ENCODE measurements around the gene DYNLRB2. TPM values are rescaled to one million over a fixed set of nuclear protein-coding genes. Genes with fewer than 3 reads are reported as not detected.

DYNLRB2 gene
- total RNA-seq, 1 donor from 2014 or later: not detected

- intact Hi-C loops (cut with DNase I): loop anchor here (10.0 kb wide), 1 partner anchor 280 kb away; no protein-coding TSS in a partner anchor
- DNase-seq (ENCODE audit: low spot score): no peak
These were observed 3.5 kb downstream of the DYNLRB2 start for GRCh38 chr16:80544326-80544725.

GRCh38 chr16:80546249-80546648 lies 5.5 kb downstream of the DYNLRB2 start:
- DNase-seq (ENCODE audit: low spot score): no peak
- intact Hi-C loops (cut with DNase I): loop anchor here (10.0 kb wide), 1 partner anchor 279 kb away; no protein-coding TSS in a partner anchor

GRCh38 chr16:80547145-80547544 lies 6.4 kb downstream of the DYNLRB2 start:
- DNase-seq (ENCODE audit: low spot score): no peak
- intact Hi-C loops (cut with DNase I): loop anchor here (10.0 kb wide), 1 partner anchor 278 kb away; no protein-coding TSS in a partner anchor

- intact Hi-C loops (cut with DNase I): no loop called here
- DNase-seq (ENCODE audit: low spot score): no peak
These were observed 11.5 kb downstream of the DYNLRB2 start for GRCh38 chr16:80552277-80552676.

GRCh38 chr16:80554033-80554432 lies 13.2 kb downstream of the DYNLRB2 start:
- intact Hi-C loops (cut with DNase I): no loop called here
- DNase-seq (ENCODE audit: low spot score): no peak

- intact Hi-C loops (cut with DNase I): no loop called here
- no peak for DNase-seq (ENCODE audit: low spot score)
These were observed 15.7 kb downstream of the DYNLRB2 start for GRCh38 chr16:80556481-80556880.

- DNase-seq (ENCODE audit: low spot score): no peak
- intact Hi-C loops (cut with DNase I): no loop called here
These were observed 16.2 kb downstream of the DYNLRB2 start for GRCh38 chr16:80557037-80557436.

GRCh38 chr16:80559369-80559768 lies 18.6 kb downstream of the DYNLRB2 start:
- intact Hi-C loops (cut with DNase I): no loop called here
- DNase-seq (ENCODE audit: low spot score): no peak

- intact Hi-C loops (cut with DNase I): no loop called here
These were observed 22.3 kb downstream of the DYNLRB2 start for GRCh38 chr16:80563066-80563465.

GRCh38 chr16:80564394-80564793 lies 23.6 kb downstream of the DYNLRB2 start:
- no peak for DNase-seq (ENCODE audit: low spot score)
- intact Hi-C loops (cut with DNase I): no loop called here

More at GRCh38 chr16:80563066-80563465, 22.3 kb downstream of the DYNLRB2 start:
- DNase-seq (ENCODE audit: low spot score): no peak

GRCh38 chr16:80569440-80570105 lies 28.8 kb downstream of the DYNLRB2 start:
- intact Hi-C loops (cut with DNase I): no loop called here
- DNase-seq (ENCODE audit: low spot score): no peak

GRCh38 chr16:80570106-80570478 lies 29.3 kb downstream of the DYNLRB2 start:
- DNase-seq (ENCODE audit: low spot score): no peak
- intact Hi-C loops (cut with DNase I): no loop called here

- intact Hi-C loops (cut with DNase I): no loop called here
- no peak for DNase-seq (ENCODE audit: low spot score)
These were observed 32.9 kb downstream of the DYNLRB2 start for GRCh38 chr16:80573700-80574120.

- intact Hi-C loops (cut with DNase I): no loop called here
- no peak for DNase-seq (ENCODE audit: low spot score)
These were observed 35.6 kb downstream of the DYNLRB2 start for GRCh38 chr16:80576343-80576912.

GRCh38 chr16:80577485-80578280 lies 36.9 kb downstream of the DYNLRB2 start:
- intact Hi-C loops (cut with DNase I): no loop called here
- DNase-seq (ENCODE audit: low spot score): no peak

- intact Hi-C loops (cut with DNase I): no loop called here
- DNase-seq (ENCODE audit: low spot score): no peak
These were observed 39.5 kb downstream of the DYNLRB2 start for GRCh38 chr16:80580109-80580832.

GRCh38 chr16:80583466-80583865 lies 42.7 kb downstream of the DYNLRB2 start:
- DNase-seq (ENCODE audit: low spot score): no peak
- intact Hi-C loops (cut with DNase I): no loop called here

GRCh38 chr16:80585764-80586163 lies 45.0 kb downstream of the DYNLRB2 start:
- intact Hi-C loops (cut with DNase I): no loop called here
- DNase-seq (ENCODE audit: low spot score): no peak

- intact Hi-C loops (cut with DNase I): no loop called here
These were observed 45.7 kb downstream of the DYNLRB2 start for GRCh38 chr16:80586476-80586875.

GRCh38 chr16:80587071-80587470 lies 46.3 kb downstream of the DYNLRB2 start:
- DNase-seq (ENCODE audit: low spot score): no peak
- intact Hi-C loops (cut with DNase I): no loop called here

More at GRCh38 chr16:80586476-80586875, 45.7 kb downstream of the DYNLRB2 start:
- no peak for DNase-seq (ENCODE audit: low spot score)

All from cardiac septum (tissue), 1 donor.